Sciatic nerve (tissue), 2 donors: ENCODE results near the gene VPS54. TPM values are rescaled to one million over a fixed set of nuclear protein-coding genes. Genes with fewer than 3 reads are reported as not detected.
"Not testable (repeated sequence)": the region's sequence is repeated elsewhere in the genome, so short reads cannot be mapped to it uniquely, and the experiment has no call there.

Source experiments
- ATAC-seq: fragments of 200-7000 bp; cut with Tn5 transposase; one replicate; pipeline ENCODE4 v1.9.1; 2020; ENCODE audit warnings: mild to moderate bottlenecking, moderate library complexity
- DNase-seq: peaks from one replicate; pipeline ENCODE4 v3.0.0-alpha.2; 2020; ENCODE audit warnings: low spot score
- intact Hi-C: fragments of 100-400 bp; cut with DNase I; formaldehyde crosslinking; loops from one replicate; pipeline ENCODE4 v1.14.2; 2022
- total RNA-seq: library from RNA; stranded (reverse); fragmentation: NEBNext Ultra II Directional; extraction: Animal tissue kit (Norgen Biotek cat#: 25700); gene quantifications from one replicate; pipeline ENCODE4 v1.2.1, GENCODE V29; 2021
- donor health status: DM: no; HTN: no; CAD: no.
- donor health status: DM: no; HTN: no; CAD: no.

Gene VPS54
- total RNA-seq, 1 donor from 2014 or later = 27.9 TPM

- intact Hi-C loops = no loop called here
- ATAC-seq (peak; percentile 45), DNase-seq (no peak)
Observed at GRCh38 chr2:63853527-63854310, 165.5 kb downstream of the VPS54 start.

GRCh38 chr2:63851691-63852311, 167.4 kb downstream of the VPS54 start:
- no peak for ATAC-seq
- intact Hi-C loops = no loop called here

GRCh38 chr2:63850649-63851048, 168.6 kb downstream of the VPS54 start:
- ATAC-seq = no peak

More at GRCh38 chr2:63851691-63852311, 167.4 kb downstream of the VPS54 start:
- no peak for DNase-seq

GRCh38 chr2:63850204-63850571, 169.0 kb downstream of the VPS54 start:
- intact Hi-C loops = no loop called here
- ATAC-seq = no peak

More at GRCh38 chr2:63850649-63851048, 168.6 kb downstream of the VPS54 start:
- DNase-seq = no peak
- intact Hi-C loops = no loop called here

GRCh38 chr2:63849381-63850203, 169.6 kb downstream of the VPS54 start:
- no peak for ATAC-seq
- intact Hi-C loops = no loop called here
- DNase-seq = no peak

More at GRCh38 chr2:63850204-63850571, 169.0 kb downstream of the VPS54 start:
- no peak for DNase-seq

- intact Hi-C loops, ATAC-seq, DNase-seq: not testable (repeated sequence)
Observed at GRCh38 chr2:63847571-63847970, 171.7 kb downstream of the VPS54 start.

GRCh38 chr2:63846487-63846886, 172.7 kb downstream of the VPS54 start:
- DNase-seq (no peak), ATAC-seq (no peak)
- intact Hi-C loops = no loop called here

- DNase-seq = no peak
- ATAC-seq = no peak
- intact Hi-C loops = no loop called here
Observed at GRCh38 chr2:63845866-63846265, 173.4 kb downstream of the VPS54 start.

GRCh38 chr2:63844616-63845015, 174.6 kb downstream of the VPS54 start:
- ATAC-seq = no peak
- DNase-seq = no peak
- intact Hi-C loops = no loop called here

- no peak for ATAC-seq
- intact Hi-C loops = no loop called here
- DNase-seq = no peak
Observed at GRCh38 chr2:63843791-63844190, 175.4 kb downstream of the VPS54 start.

- intact Hi-C loops = no loop called here
- ATAC-seq (no peak), DNase-seq (no peak)
Observed at GRCh38 chr2:63843093-63843492, 176.1 kb downstream of the VPS54 start.

- intact Hi-C loops = no loop called here
- DNase-seq = peak; percentile 63
- ATAC-seq = peak; percentile 42
Observed at GRCh38 chr2:63842149-63843061, 176.8 kb downstream of the VPS54 start.

Other genes with a start within 250 kb of the VPS54 start
- 121 TPM for gene UGP2, start 177.5 kb downstream of the VPS54 start, total RNA-seq
- 50.7 TPM for gene PELI1, start 125.0 kb upstream of the VPS54 start, total RNA-seq